Measurements from ENCODE around the gene INPP5K.

The INPP5K gene

GRCh38 chr17:1506649-1507267 is 9.7 kb downstream of the INPP5K start:
- no peak for DNase-seq (ENCODE audit: low spot score)

GRCh38 chr17:1505586-1505985 is 10.8 kb downstream of the INPP5K start:
- no peak for DNase-seq (ENCODE audit: low spot score)

- DNase-seq (ENCODE audit: low spot score): no peak
Measured at GRCh38 chr17:1504866-1505265, 11.5 kb downstream of the INPP5K start.

- DNase-seq (ENCODE audit: low spot score): no peak
Measured at GRCh38 chr17:1503699-1504098, 12.7 kb downstream of the INPP5K start.

- no peak for DNase-seq (ENCODE audit: low spot score)
Measured at GRCh38 chr17:1498869-1499268, 17.5 kb downstream of the INPP5K start.

- DNase-seq (ENCODE audit: low spot score): no peak
Measured at GRCh38 chr17:1498233-1498632, 18.2 kb downstream of the INPP5K start.

- no peak for DNase-seq (ENCODE audit: low spot score)
Measured at GRCh38 chr17:1497831-1498230, 18.6 kb downstream of the INPP5K start.

- DNase-seq (ENCODE audit: low spot score): no peak
Measured at GRCh38 chr17:1496869-1497268, 19.5 kb downstream of the INPP5K start.

- no peak for DNase-seq (ENCODE audit: low spot score)
Measured at GRCh38 chr17:1495265-1495989, 21.0 kb downstream of the INPP5K start.

GRCh38 chr17:1494736-1495253 is 21.6 kb downstream of the INPP5K start:
- DNase-seq (ENCODE audit: low spot score): no peak

GRCh38 chr17:1494203-1494602 is 22.2 kb downstream of the INPP5K start:
- no peak for DNase-seq (ENCODE audit: low spot score)

- DNase-seq (ENCODE audit: low spot score): no peak
Measured at GRCh38 chr17:1493291-1493980, 23.0 kb downstream of the INPP5K start.

- no peak for DNase-seq (ENCODE audit: low spot score)
Measured at GRCh38 chr17:1492249-1493206, 23.9 kb downstream of the INPP5K start, which contains the start of gene MYO1C. Gene MYO1C (minus strand): TSS chr17:1492686. CDS start chr17:1492487, 199 bp downstream.

- DNase-seq (ENCODE audit: low spot score): no peak
Measured at GRCh38 chr17:1491443-1492248, 24.8 kb downstream of the INPP5K start.

- peak; percentile 69 for DNase-seq (ENCODE audit: low spot score)
Measured at GRCh38 chr17:1490643-1491442, 25.6 kb downstream of the INPP5K start.

GRCh38 chr17:1488826-1489270 is 27.6 kb downstream of the INPP5K start:
- no peak for DNase-seq (ENCODE audit: low spot score)

- DNase-seq (ENCODE audit: low spot score): peak; percentile 67
Measured at GRCh38 chr17:1487939-1488825, 28.2 kb downstream of the INPP5K start.
